K562 (cell line): ENCODE data around the gene MEIOB. TPM values are rescaled to one million over a fixed set of nuclear protein-coding genes. Genes with fewer than 3 reads are reported as not detected.
A peak's percentile ranks its signal among the peaks of the same experiment; 100 is the strongest.

Experiments used
- ATAC-seq: fragments of 200-7000 bp; cut with Tn5 transposase; 3 replicates; pipeline ENCODE4 v1.9.1; 2020; ENCODE audit warnings: moderate library complexity
- BruUV-seq: library from RNA; stranded (reverse); fragments of 400-500 nt; replicated peaks from 2 replicates; lab custom pipeline; 2021; lab: Mats Ljungman, UMichigan
- CTCF ChIA-PET: fragments of 300-600 bp; formaldehyde crosslinking; extraction: SDS; loops from one replicate; lab custom pipeline; 2021; ENCODE audit warnings: low intra/inter-chr PET ratio; lab: Yijun Ruan, JAX
- POLR2A ChIA-PET: fragments of 300-600, 350-650 bp; sonication (Branson Sonifier 250); formaldehyde crosslinking; extraction: SDS; loops from one replicate; lab custom pipeline; 2021; ENCODE audit warnings: antibody characterized with exemption, inconsistent platforms; lab: Yijun Ruan, JAX
- DNase-seq, 4 experiments: peaks; one replicate each; pipeline versions ENCODE4 v3.0.0 to v3.0.0-alpha.2; 2011 to 2018; ENCODE audit warnings: low spot score in 3 of 4, mixed read lengths in 3 of 4; ENCODE audit errors: extremely low read depth in 1 of 4
- FAIRE-seq: peaks from 2 replicates; lab custom pipeline; 2011; peaks lifted over from hg19 to GRCh38; lab: Jason Lieb, UNC
- H2AFZ ChIP-seq: 2 replicates; pipeline ENCODE4 v1.6.0; 2011; ENCODE audit warnings: low read depth, low read length, control low read depth, inconsistent platforms
- H3K27ac ChIP-seq: fragments of 200-600 bp; 3 replicates; pipeline ENCODE4 v1.8.0; 2011; ENCODE audit warnings: low read depth, mild to moderate bottlenecking, control low read depth, inconsistent platforms, low read length, moderate library complexity, mixed read lengths; ENCODE audit errors: extremely low read depth
- H3K27me3 ChIP-seq, 2 experiments: fragments of 300-600 bp in 1 of 2; 2 replicates in 1 of 2; 3 replicates in 1 of 2; pipeline versions ENCODE4 v1.6.0 to v1.8.0; 2011; ENCODE audit warnings: inconsistent platforms in 2 of 2, low read length in 2 of 2, mild to moderate bottlenecking in 1 of 2, mixed read lengths in 1 of 2, moderate library complexity in 1 of 2; ENCODE audit not compliant: control insufficient read depth in 2 of 2, insufficient read depth in 2 of 2
- H3K36me3 ChIP-seq: fragments of 300-600 bp; 3 replicates; pipeline ENCODE4 v1.8.0; 2011; ENCODE audit warnings: mild to moderate bottlenecking, low read length, inconsistent platforms; ENCODE audit not compliant: control insufficient read depth, insufficient read depth
- H3K4me1 ChIP-seq, 2 experiments: fragments of 200-600 bp in 1 of 2; replicated peaks in 1 of 2; 2 replicates in 1 of 2; 3 replicates in 1 of 2; pipeline versions ENCODE4 v1.5.1 to v1.8.0; 2011; ENCODE audit warnings: inconsistent platforms in 2 of 2, low read length in 2 of 2, mild to moderate bottlenecking in 1 of 2, mixed read lengths in 1 of 2, moderate library complexity in 1 of 2; ENCODE audit not compliant: control insufficient read depth in 2 of 2, insufficient read depth in 2 of 2
- H3K4me2 ChIP-seq: 2 replicates; pipeline ENCODE4 v1.6.1; 2011; ENCODE audit warnings: low read length, control low read depth, inconsistent platforms, mixed read lengths; ENCODE audit not compliant: insufficient read depth
- H3K4me3 ChIP-seq: fragments of 200-600 bp; sonication (generic), shearing (Covaris generic); 2 replicates; pipeline ENCODE4 v1.5.1; 2016; ENCODE audit warnings: control low read depth, inconsistent platforms
- H3K79me2 ChIP-seq: fragments of 200-600 bp; 3 replicates; pipeline ENCODE4 v1.8.0; 2011; ENCODE audit warnings: low read length, inconsistent platforms; ENCODE audit not compliant: control insufficient read depth, insufficient read depth
- H3K9ac ChIP-seq, 2 experiments: 2 replicates each; pipeline versions ENCODE4 v1.6.0 to v1.6.1; 2011; ENCODE audit warnings: low read depth in 2 of 2, low read length in 2 of 2, control low read depth in 1 of 2, inconsistent platforms in 1 of 2, mild to moderate bottlenecking in 1 of 2, mixed read lengths in 1 of 2; ENCODE audit not compliant: insufficient read depth in 1 of 2
- H3K9me1 ChIP-seq: one replicate; pipeline ENCODE4 v1.6.0; 2011; ENCODE audit warnings: inconsistent platforms, mild to moderate bottlenecking, low read length, moderate library complexity; ENCODE audit not compliant: control insufficient read depth, insufficient read depth
- H3K9me3 ChIP-seq: replicated peaks from 2 replicates; pipeline ENCODE4 v1.5.1; 2011; ENCODE audit warnings: low read depth, low read length, inconsistent platforms; ENCODE audit not compliant: control insufficient read depth, insufficient read depth
- H4K20me1 ChIP-seq: replicated peaks from 2 replicates; pipeline ENCODE4 v1.6.1; 2011; ENCODE audit warnings: low read length, inconsistent platforms, mixed read lengths; ENCODE audit not compliant: control insufficient read depth, insufficient read depth
- ETV5 ChIP-seq: sonication (generic); formaldehyde crosslinking; IDR thresholded peaks from 2 replicates; pipeline ENCODE4 v1.4.0; 2020; ENCODE audit warnings: low read depth, mild to moderate bottlenecking, missing genetic modification reagents
- HDAC8 ChIP-seq: fragments of 450-650 bp; IDR thresholded peaks from 2 replicates; pipeline ENCODE4 v1.6.1; 2016; ENCODE audit warnings: mild to moderate bottlenecking, missing genetic modification characterization, moderate library complexity, missing compliant biosample characterization
- MAFF ChIP-seq: IDR thresholded peaks from 2 replicates; pipeline ENCODE4 v1.6.1; 2012; ENCODE audit warnings: low read length, improper control_type of control experiment
- MAFG ChIP-seq: fragments of 450-650 bp; conservative IDR thresholded peaks from 2 replicates; pipeline ENCODE4 v1.6.1; 2016; ENCODE audit warnings: missing genetic modification characterization, missing compliant biosample characterization
- MAFK ChIP-seq: IDR thresholded peaks from 2 replicates; pipeline ENCODE4 v1.6.1; 2011; ENCODE audit warnings: low read length, improper control_type of control experiment
- SAP30 ChIP-seq: fragments of 200-600 bp; sonication (generic); IDR thresholded peaks from 2 replicates; pipeline ENCODE4 v1.6.1; 2012; ENCODE audit warnings: borderline replicate concordance, low read depth, mild to moderate bottlenecking, moderate library complexity, low read length, control low read depth, inconsistent platforms; ENCODE audit not compliant: insufficient read depth, poor library complexity, severe bottlenecking
- ZNF316 ChIP-seq: fragments of 450-650 bp; IDR thresholded peaks from 2 replicates; pipeline ENCODE4 v1.6.1; 2016
- WGBS: fragments of 100-300 bp; shearing (Covaris generic); methylation state at CpG from one replicate; pipeline ENCODE4 v1.1.6; 2016; ENCODE audit warnings: low coverage, mixed read lengths; ENCODE audit not compliant: insufficient coverage; ENCODE audit errors: missing lambda C conversion rate; 5-methylcytosine and 5-hydroxymethylcytosine counted together
- in situ Hi-C: fragments of 300-500 bp; cut with MboI; formaldehyde crosslinking; loops from 4 replicates; pipeline ENCODE4 v1.15.0; 2018; ENCODE audit warnings: inconsistent platforms, mixed read lengths
- intact Hi-C: fragments of 100-400 bp; cut with micrococcal nuclease; formaldehyde crosslinking; loops from 2 replicates; pipeline ENCODE4 v1.14.2; 2022
- polyA plus RNA-seq, 8 experiments: library from polyadenylated mRNA; depleted of rRNA in 4 of 8; stranded (reverse) in 5 of 8; unstranded in 3 of 8; fragments of >200 nt; fragmentation: Nextera tagmentation in 2 of 8; fragmentation: Illumina TruSeq in 1 of 8; extraction: Ambion mirVana in 2 of 8; extraction: Trizol in 1 of 8; gene quantifications; 2 replicates each; pipeline versions ENCODE4 v1.2.1 to v1.2.3, GENCODE V29; 2011 to 2014; ENCODE audit warnings: inconsistent platforms in 1 of 8, missing spikeins in 1 of 8
- total RNA-seq, 7 experiments: library from RNA; depleted of rRNA in 6 of 7; stranded (reverse); fragments of >200 nt in 6 of 7; fragmentation: Illumina TruSeq in 2 of 7; extraction: Trizol in 2 of 7; gene quantifications; 2 replicates each; pipeline versions ENCODE4 v1.2.1 to v1.2.3, GENCODE V29; 2011 to 2021; ENCODE audit warnings: low replicate concordance in 1 of 7
- TF ChIP-seq, protein P1 (sequence below): fragments of 250-450 bp; sonication (Bioruptor Pico); IDR thresholded peaks from 2 replicates; pipeline ENCODE4 v1.8.0; 2021; ENCODE audit warnings: borderline replicate concordance, mild to moderate bottlenecking, moderate library complexity; ENCODE audit not compliant: poor library complexity, severe bottlenecking

The MEIOB gene
- total and polyA plus RNA-seq, 9 of the 15 experiments (the other 6 are each of a cell fraction or from before 2014, with no cell fraction given) = 25.4 to 203 (median 97.6) TPM

DNA sequence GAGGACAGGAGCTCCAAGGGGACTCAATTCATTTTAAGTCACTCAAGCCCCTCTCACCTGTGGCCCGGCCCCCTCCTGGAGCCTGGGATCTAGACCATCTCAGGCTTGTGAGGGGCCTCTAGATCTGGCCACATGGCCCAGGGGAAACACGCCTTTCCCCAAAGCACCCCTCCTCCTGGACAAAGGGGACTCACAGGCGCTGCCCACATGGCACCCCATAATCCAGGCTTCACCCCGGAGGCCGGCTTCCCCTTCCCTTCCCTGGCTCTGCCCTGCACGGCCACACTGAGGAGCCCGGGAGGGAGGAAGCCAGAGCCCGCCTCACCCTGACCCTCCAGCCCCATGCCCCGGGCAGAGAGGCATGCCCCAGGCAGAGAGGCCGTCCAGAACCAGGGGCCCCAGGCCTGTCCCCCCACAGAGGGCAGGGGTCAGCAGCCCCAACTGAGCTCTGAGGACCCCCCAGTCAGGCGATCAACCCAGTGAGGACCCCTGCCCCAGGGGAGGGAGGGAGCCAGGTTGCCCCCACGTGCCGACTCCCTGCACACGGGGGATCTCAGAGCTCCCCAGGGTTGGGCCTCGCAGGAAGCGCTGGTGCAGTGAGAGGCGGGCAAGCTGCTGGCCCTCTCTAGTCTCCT, 35.4 kb upstream of the MEIOB start (continued):
- TF ChIP-seq SAP30 (no peak), HDAC8 (tag) (no peak), ETV5 (no peak)
- TF ChIP-seq, all 486 proteins: peak for 0

- Histone ChIP-seq H3K4me1 (peaks cover 0 to 55% of the 10 kb centered on the region in 2 experiments; a peak in 2 of 5 replicates), H4K20me1 (0 out of 2 replicates have a peak, but pooled peaks cover 8% of the 10 kb centered on the region), H2AFZ (no peak overlapping the region), H3K4me3 (no peak overlapping the region), H3K27me3 (peaks cover 35 to 75% of the 10 kb centered on the region in 2 experiments), H3K36me3 (no peaks in the 10 kb centered on the region), H3K9me1 (no peaks in the 10 kb centered on the region), H3K9me3 (no peaks in the 10 kb centered on the region), H3K27ac (no peak overlapping the region), H3K79me2 (no peaks in the 10 kb centered on the region), H3K9ac (no peak overlapping the region), H3K4me2 (no peak overlapping the region)
- 2% methylated on average over 5 of the region's 5 CpGs for WGBS
- DNase-seq (no peak), FAIRE-seq (no peak), ATAC-seq (no peak; the same call in 2 of the 3 replicates)
- BruUV-seq = no TSS peak
- POLR2A ChIA-PET = interaction anchor here (0.5 to 1.4 kb wide), 3 partner anchors 9 to 35 kb away, joined by 3 to 5 read pairs (median 4); partner anchors contain the start of gene MEIOB
- in situ Hi-C loops (no loop called here), intact Hi-C loops (no loop called here)
- TF ChIP-seq, protein P1, sequence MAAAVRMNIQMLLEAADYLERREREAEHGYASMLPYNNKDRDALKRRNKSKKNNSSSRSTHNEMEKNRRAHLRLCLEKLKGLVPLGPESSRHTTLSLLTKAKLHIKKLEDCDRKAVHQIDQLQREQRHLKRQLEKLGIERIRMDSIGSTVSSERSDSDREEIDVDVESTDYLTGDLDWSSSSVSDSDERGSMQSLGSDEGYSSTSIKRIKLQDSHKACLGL (CRISPR knock-in tag) = no peak
- TF ChIP-seq MAFF (peak; percentile 17; the same call in 1 of the 2 replicates), ZNF316 (peak; percentile 66), MAFG (tag) (peak; percentile 37; the same call in 1 of the 2 replicates), MAFK (peak; percentile 9; the same call in 1 of the 2 replicates)
- CTCF ChIA-PET = no interaction called here
Observed at GRCh38 chr16:1906846-1907165, 34.8 kb upstream of the MEIOB start.
